SK-N-SH treated with all-trans-retinoic acid at 6 μM for 48 hours (cell line): Measurements from ENCODE around the gene GPX1.

Experiments used
- ATAC-seq: fragments of 200-7000 bp; cut with Tn5 transposase; 3 replicates; pipeline ENCODE4 v1.9.1; 2020; ENCODE audit warnings: mild to moderate bottlenecking, moderate library complexity
- ARNTL ChIP-seq: fragments of 450-650 bp; formaldehyde crosslinking; IDR thresholded peaks from 2 replicates; pipeline ENCODE4 v1.5.0; 2020; ENCODE audit warnings: low read depth, mild to moderate bottlenecking, moderate library complexity, borderline replicate concordance
- BACH2 ChIP-seq: fragments of 250-450 bp; sonication (Bioruptor Pico); IDR thresholded peaks from 2 replicates; pipeline ENCODE4 v1.9.0; 2021; ENCODE audit warnings: mild to moderate bottlenecking, borderline replicate concordance
- CSDC2 ChIP-seq: fragments of 250-450 bp; sonication (Bioruptor Pico); IDR thresholded peaks from 2 replicates; pipeline ENCODE4 v1.5.0; 2020; ENCODE audit warnings: mild to moderate bottlenecking, moderate library complexity
- ESRRG ChIP-seq: fragments of 250-450 bp; sonication (Bioruptor Pico); IDR thresholded peaks from 2 replicates; pipeline ENCODE4 v1.6.1; 2021; ENCODE audit warnings: mild to moderate bottlenecking
- ISL1 ChIP-seq: fragments of 250-450 bp; sonication (Bioruptor Pico); IDR thresholded peaks from 2 replicates; pipeline ENCODE4 v2.1.2; 2022; ENCODE audit warnings: mild to moderate bottlenecking, moderate library complexity
- OSR1 ChIP-seq: fragments of 250-450 bp; sonication (Bioruptor Pico); IDR thresholded peaks from 2 replicates; pipeline ENCODE4 v1.8.0; 2022; ENCODE audit warnings: moderate library complexity, mild to moderate bottlenecking, inconsistent platforms
- PPARA ChIP-seq: fragments of 250-450 bp; sonication (Bioruptor Pico); IDR thresholded peaks from 2 replicates; pipeline ENCODE4 v1.5.0; 2020; ENCODE audit warnings: mild to moderate bottlenecking, borderline replicate concordance
- RARB ChIP-seq: fragments of 250-450 bp; sonication (Bioruptor Pico); IDR thresholded peaks from 2 replicates; pipeline ENCODE4 v1.8.0; 2021; ENCODE audit warnings: mild to moderate bottlenecking, moderate library complexity
- TCF4 ChIP-seq: fragments of 250-450 bp; sonication (Bioruptor Pico); IDR thresholded peaks from 2 replicates; pipeline ENCODE4 v1.8.0; 2021; ENCODE audit warnings: mild to moderate bottlenecking, moderate library complexity, borderline replicate concordance
- TOX ChIP-seq: fragments of 250-450 bp; sonication (Bioruptor Pico); IDR thresholded peaks from 2 replicates; pipeline ENCODE4 v1.8.0; 2021; ENCODE audit warnings: mild to moderate bottlenecking, moderate library complexity, borderline replicate concordance
- ZC3H10 ChIP-seq: fragments of 250-450 bp; sonication (Bioruptor Pico); IDR thresholded peaks from 2 replicates; pipeline ENCODE4 v1.5.1; 2021; ENCODE audit warnings: mild to moderate bottlenecking, moderate library complexity
- ZFP3 ChIP-seq: fragments of 250-450 bp; sonication (Bioruptor Pico); IDR thresholded peaks from 2 replicates; pipeline ENCODE4 v1.5.0; 2020; ENCODE audit warnings: mild to moderate bottlenecking, moderate library complexity
- ZFP30 ChIP-seq: fragments of 450-650 bp; formaldehyde crosslinking; IDR thresholded peaks from 2 replicates; pipeline ENCODE4 v1.5.0; 2022; ENCODE audit warnings: mild to moderate bottlenecking, moderate library complexity
- ZNF565 ChIP-seq: fragments of 450-650 bp; formaldehyde crosslinking; conservative IDR thresholded peaks from 2 replicates; pipeline ENCODE4 v1.5.0; 2020; ENCODE audit warnings: low read depth, mild to moderate bottlenecking, moderate library complexity
- ZNF70 ChIP-seq: fragments of 450-650 bp; formaldehyde crosslinking; IDR thresholded peaks from 2 replicates; pipeline ENCODE4 v1.5.0; 2020; ENCODE audit warnings: mild to moderate bottlenecking, moderate library complexity
- ZNF8 ChIP-seq: fragments of 450-650 bp; formaldehyde crosslinking; IDR thresholded peaks from 2 replicates; pipeline ENCODE4 v1.5.0; 2020; ENCODE audit warnings: mild to moderate bottlenecking, moderate library complexity
- TF ChIP-seq, protein P1 (sequence below): fragments of 250-450 bp; sonication (Bioruptor Pico); IDR thresholded peaks from 2 replicates; pipeline ENCODE4 v1.8.0; 2020; ENCODE audit warnings: mild to moderate bottlenecking, moderate library complexity, borderline replicate concordance
- TF ChIP-seq, protein P2 (sequence below): fragments of 250-450 bp; sonication (Bioruptor Pico); IDR thresholded peaks from 2 replicates; pipeline ENCODE4 v1.5.1; 2021; ENCODE audit warnings: mild to moderate bottlenecking, moderate library complexity
- TF ChIP-seq, protein P3 (sequence below): fragments of 250-450 bp; sonication (Bioruptor Pico); IDR thresholded peaks from 2 replicates; pipeline ENCODE4 v1.8.0; 2021; ENCODE audit warnings: low read depth, mild to moderate bottlenecking, moderate library complexity, borderline replicate concordance
- TF ChIP-seq, protein P4 (sequence below): fragments of 250-450 bp; sonication (Bioruptor Pico); IDR thresholded peaks from 2 replicates; pipeline ENCODE4 v1.5.0; 2020; ENCODE audit warnings: mild to moderate bottlenecking, moderate library complexity
- TF ChIP-seq, protein P5 (sequence below): fragments of 250-450 bp; sonication (Bioruptor Pico); IDR thresholded peaks from 2 replicates; pipeline ENCODE4 v1.5.1; 2020; ENCODE audit warnings: low read depth, mild to moderate bottlenecking, moderate library complexity

GPX1 gene

DNA sequence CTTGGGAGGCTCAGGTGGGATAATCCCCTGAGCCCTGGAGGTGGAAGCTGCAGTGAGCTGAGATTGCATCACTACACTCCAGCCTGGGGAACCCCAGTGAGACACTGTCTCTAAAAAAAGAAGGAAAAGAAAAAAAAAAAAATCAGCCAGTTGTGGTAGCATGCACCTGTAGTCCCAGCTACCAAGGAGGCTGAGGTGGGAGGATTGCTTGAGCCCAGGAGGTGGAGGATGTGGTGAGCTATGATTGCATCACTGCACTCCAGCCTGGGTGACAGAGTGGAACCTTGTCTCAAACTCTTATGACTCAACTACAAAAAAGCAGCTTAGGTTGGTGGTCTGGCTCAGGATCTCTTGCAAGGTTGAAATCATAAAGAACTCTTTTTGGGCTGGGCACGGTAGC, 19.3 kb upstream of the GPX1 start:
- no peak for ATAC-seq
- no peak for TF ChIP-seq CSDC2 (CRISPR knock-in tag)
- no peak for TF ChIP-seq OSR1 (CRISPR knock-in tag)
- TF ChIP-seq ZFP3 (CRISPR knock-in tag) = 0 out of 2 replicates have a peak, but pooled peaks have one; percentile 21

DNA sequence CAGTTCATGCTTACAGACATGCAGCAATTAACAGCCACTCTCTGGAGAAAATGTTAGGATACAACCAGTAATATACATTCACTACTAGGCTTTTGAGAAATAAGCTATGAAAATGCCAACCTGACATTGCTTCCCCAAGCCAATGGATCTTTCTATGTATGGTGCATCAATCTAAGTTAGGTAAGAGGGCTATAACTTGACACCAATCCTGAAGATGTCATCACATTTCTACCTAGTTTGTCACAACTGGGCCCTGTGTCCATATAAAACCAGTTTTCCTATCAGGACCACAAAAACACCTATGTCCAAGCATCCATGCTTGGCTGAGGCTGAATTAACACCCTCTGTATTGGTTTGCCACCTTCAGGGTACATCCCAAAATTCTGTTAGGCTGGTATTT, 13.8 kb upstream of the GPX1 start:
- no peak for ATAC-seq
- TF ChIP-seq, protein P1, sequence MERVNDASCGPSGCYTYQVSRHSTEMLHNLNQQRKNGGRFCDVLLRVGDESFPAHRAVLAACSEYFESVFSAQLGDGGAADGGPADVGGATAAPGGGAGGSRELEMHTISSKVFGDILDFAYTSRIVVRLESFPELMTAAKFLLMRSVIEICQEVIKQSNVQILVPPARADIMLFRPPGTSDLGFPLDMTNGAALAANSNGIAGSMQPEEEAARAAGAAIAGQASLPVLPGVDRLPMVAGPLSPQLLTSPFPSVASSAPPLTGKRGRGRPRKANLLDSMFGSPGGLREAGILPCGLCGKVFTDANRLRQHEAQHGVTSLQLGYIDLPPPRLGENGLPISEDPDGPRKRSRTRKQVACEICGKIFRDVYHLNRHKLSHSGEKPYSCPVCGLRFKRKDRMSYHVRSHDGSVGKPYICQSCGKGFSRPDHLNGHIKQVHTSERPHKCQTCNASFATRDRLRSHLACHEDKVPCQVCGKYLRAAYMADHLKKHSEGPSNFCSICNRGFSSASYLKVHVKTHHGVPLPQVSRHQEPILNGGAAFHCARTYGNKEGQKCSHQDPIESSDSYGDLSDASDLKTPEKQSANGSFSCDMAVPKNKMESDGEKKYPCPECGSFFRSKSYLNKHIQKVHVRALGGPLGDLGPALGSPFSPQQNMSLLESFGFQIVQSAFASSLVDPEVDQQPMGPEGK (CRISPR knock-in tag) = no peak

DNA sequence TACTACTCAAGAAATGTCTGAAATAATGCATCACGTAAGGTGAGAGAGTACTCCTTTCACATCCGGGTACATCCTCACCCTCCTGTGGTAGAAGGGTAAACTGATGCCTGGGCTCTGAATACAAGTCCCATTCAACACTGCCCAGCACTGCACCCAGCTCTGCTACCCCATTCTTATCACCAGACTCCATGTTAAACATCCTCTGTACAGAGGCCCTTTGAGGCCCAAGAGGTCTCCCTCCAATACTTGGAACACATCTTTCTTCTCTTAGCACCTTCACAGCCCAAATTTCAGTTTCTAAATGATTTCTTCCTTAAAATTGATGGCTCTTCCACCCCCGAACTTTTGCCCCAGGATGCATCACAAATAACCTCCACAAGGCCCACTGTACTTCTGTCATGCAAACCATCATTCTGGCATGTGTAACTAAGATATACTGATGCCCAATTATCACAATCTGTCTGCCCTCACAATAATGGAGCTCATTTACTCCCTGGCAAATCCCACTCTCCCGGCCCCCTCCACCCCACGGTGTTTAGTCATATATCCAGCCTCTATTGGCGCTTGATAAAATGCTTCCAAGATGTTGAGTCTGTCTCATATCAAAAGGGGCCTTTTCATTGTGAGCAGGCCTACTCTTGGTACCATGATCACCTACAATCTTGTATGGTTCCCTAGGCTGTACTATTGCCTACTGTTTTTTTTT, 12.6 kb upstream of the GPX1 start:
- no peak for ATAC-seq
- no peak for TF ChIP-seq BACH2
- TF ChIP-seq ZFP30 = no peak
- TF ChIP-seq ZC3H10 (CRISPR knock-in tag) = no peak
- TF ChIP-seq PPARA (CRISPR knock-in tag) = no peak
- TF ChIP-seq, protein P1 (CRISPR knock-in tag) = no peak
- no peak for TF ChIP-seq ZNF8
- no peak for TF ChIP-seq ARNTL (CRISPR knock-in tag)
- no peak for TF ChIP-seq TCF4
- TF ChIP-seq ESRRG (CRISPR knock-in tag) = no peak
- no peak for TF ChIP-seq ISL1 (CRISPR knock-in tag)
- TF ChIP-seq ZNF70 (CRISPR knock-in tag) = no peak
- TF ChIP-seq, protein P2, sequence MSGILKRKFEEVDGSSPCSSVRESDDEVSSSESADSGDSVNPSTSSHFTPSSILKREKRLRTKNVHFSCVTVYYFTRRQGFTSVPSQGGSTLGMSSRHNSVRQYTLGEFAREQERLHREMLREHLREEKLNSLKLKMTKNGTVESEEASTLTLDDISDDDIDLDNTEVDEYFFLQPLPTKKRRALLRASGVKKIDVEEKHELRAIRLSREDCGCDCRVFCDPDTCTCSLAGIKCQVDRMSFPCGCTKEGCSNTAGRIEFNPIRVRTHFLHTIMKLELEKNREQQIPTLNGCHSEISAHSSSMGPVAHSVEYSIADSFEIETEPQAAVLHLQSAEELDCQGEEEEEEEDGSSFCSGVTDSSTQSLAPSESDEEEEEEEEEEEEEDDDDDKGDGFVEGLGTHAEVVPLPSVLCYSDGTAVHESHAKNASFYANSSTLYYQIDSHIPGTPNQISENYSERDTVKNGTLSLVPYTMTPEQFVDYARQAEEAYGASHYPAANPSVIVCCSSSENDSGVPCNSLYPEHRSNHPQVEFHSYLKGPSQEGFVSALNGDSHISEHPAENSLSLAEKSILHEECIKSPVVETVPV (CRISPR knock-in tag) = no peak
- TF ChIP-seq, all 23 proteins: peak for 0

DNA sequence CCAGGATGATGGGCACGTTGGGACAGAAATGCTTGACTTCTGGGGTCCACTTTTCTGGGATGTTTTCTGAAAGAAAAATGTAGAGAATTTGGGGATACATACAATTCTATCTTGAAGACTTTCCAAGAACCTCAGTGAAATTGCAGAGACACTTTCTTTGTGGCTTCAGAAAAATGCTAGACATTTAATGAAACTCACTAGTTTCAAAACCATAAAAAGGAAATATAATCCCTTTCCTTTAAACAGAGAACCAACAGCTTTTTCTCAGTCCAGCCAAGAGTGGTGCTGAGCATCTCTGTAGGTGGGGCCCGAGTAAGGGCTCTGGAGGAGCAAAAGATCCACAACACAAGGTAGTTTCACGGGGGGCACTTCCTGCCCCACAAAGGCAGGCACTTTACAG, 4.4 kb upstream of the GPX1 start:
- ATAC-seq = no peak

More for the DNA sequence above, 4.4 kb upstream of the GPX1 start:
- TF ChIP-seq ZC3H10 (CRISPR knock-in tag) = no peak
- TF ChIP-seq, protein P3, sequence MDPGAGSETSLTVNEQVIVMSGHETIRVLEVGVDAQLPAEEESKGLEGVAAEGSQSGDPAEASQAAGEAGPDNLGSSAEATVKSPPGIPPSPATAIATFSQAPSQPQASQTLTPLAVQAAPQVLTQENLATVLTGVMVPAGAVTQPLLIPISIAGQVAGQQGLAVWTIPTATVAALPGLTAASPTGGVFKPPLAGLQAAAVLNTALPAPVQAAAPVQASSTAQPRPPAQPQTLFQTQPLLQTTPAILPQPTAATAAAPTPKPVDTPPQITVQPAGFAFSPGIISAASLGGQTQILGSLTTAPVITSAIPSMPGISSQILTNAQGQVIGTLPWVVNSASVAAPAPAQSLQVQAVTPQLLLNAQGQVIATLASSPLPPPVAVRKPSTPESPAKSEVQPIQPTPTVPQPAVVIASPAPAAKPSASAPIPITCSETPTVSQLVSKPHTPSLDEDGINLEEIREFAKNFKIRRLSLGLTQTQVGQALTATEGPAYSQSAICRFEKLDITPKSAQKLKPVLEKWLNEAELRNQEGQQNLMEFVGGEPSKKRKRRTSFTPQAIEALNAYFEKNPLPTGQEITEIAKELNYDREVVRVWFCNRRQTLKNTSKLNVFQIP = no peak
- no peak for TF ChIP-seq ZNF8
- TF ChIP-seq PPARA (CRISPR knock-in tag) = no peak
- TF ChIP-seq, protein P2 (CRISPR knock-in tag) = no peak
- TF ChIP-seq, protein P4, sequence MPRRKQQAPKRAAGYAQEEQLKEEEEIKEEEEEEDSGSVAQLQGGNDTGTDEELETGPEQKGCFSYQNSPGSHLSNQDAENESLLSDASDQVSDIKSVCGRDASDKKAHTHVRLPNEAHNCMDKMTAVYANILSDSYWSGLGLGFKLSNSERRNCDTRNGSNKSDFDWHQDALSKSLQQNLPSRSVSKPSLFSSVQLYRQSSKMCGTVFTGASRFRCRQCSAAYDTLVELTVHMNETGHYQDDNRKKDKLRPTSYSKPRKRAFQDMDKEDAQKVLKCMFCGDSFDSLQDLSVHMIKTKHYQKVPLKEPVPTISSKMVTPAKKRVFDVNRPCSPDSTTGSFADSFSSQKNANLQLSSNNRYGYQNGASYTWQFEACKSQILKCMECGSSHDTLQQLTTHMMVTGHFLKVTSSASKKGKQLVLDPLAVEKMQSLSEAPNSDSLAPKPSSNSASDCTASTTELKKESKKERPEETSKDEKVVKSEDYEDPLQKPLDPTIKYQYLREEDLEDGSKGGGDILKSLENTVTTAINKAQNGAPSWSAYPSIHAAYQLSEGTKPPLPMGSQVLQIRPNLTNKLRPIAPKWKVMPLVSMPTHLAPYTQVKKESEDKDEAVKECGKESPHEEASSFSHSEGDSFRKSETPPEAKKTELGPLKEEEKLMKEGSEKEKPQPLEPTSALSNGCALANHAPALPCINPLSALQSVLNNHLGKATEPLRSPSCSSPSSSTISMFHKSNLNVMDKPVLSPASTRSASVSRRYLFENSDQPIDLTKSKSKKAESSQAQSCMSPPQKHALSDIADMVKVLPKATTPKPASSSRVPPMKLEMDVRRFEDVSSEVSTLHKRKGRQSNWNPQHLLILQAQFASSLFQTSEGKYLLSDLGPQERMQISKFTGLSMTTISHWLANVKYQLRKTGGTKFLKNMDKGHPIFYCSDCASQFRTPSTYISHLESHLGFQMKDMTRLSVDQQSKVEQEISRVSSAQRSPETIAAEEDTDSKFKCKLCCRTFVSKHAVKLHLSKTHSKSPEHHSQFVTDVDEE (CRISPR knock-in tag) = no peak
- TF ChIP-seq, protein P5, sequence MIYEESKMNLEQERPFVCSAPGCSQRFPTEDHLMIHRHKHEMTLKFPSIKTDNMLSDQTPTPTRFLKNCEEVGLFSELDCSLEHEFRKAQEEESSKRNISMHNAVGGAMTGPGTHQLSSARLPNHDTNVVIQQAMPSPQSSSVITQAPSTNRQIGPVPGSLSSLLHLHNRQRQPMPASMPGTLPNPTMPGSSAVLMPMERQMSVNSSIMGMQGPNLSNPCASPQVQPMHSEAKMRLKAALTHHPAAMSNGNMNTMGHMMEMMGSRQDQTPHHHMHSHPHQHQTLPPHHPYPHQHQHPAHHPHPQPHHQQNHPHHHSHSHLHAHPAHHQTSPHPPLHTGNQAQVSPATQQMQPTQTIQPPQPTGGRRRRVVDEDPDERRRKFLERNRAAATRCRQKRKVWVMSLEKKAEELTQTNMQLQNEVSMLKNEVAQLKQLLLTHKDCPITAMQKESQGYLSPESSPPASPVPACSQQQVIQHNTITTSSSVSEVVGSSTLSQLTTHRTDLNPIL (CRISPR knock-in tag) = no peak
- no peak for TF ChIP-seq RARB (CRISPR knock-in tag)
- TF ChIP-seq TOX (CRISPR knock-in tag) = no peak
- no peak for TF ChIP-seq CSDC2 (CRISPR knock-in tag)
- no peak for TF ChIP-seq BACH2
- TF ChIP-seq ZNF565 = no peak
- TF ChIP-seq ESRRG (CRISPR knock-in tag) = no peak
- no peak for TF ChIP-seq ZFP30
- TF ChIP-seq, all 23 proteins: peak for 0
